HG03095 (cell line): ENCODE measurements around the gene SLC27A4.

Experiments
- ATAC-seq: cut with Tn5 transposase; IDR thresholded peaks from one replicate; pipeline ENCODE4 v1.9.1; 2021; ENCODE audit warnings: moderate library complexity; ENCODE audit not compliant: unreplicated experiment

SLC27A4 gene

GRCh38 chr9:128339761-128340690, at the start of gene SLC27A4:
TSS of gene SLC27A4 (plus strand) at chr9:128340527. CDS start at chr9:128343133, 2,606 bp downstream.
- ATAC-seq = peak; percentile 77

- no peak for ATAC-seq
Observed at GRCh38 chr9:128292009-128292408, 48.3 kb upstream of the SLC27A4 start.

GRCh38 chr9:128293091-128293490, 47.2 kb upstream of the SLC27A4 start:
- ATAC-seq = no peak

GRCh38 chr9:128294142-128294541, 46.2 kb upstream of the SLC27A4 start:
- no peak for ATAC-seq

- ATAC-seq = no peak
Observed at GRCh38 chr9:128296340-128297220, 43.7 kb upstream of the SLC27A4 start.

- no peak for ATAC-seq
Observed at GRCh38 chr9:128297221-128297773, 43.0 kb upstream of the SLC27A4 start.

GRCh38 chr9:128298535-128299482, 41.5 kb upstream of the SLC27A4 start:
- ATAC-seq = no peak

GRCh38 chr9:128304136-128304970, 36.0 kb upstream of the SLC27A4 start:
- ATAC-seq = no peak

- ATAC-seq = no peak
Observed at GRCh38 chr9:128304971-128305288, 35.4 kb upstream of the SLC27A4 start.

GRCh38 chr9:128309551-128309950, 30.8 kb upstream of the SLC27A4 start:
- ATAC-seq = no peak

- ATAC-seq = no peak
Observed at GRCh38 chr9:128310461-128310860, 29.9 kb upstream of the SLC27A4 start.

- ATAC-seq = no peak
Observed at GRCh38 chr9:128314697-128315096, 25.6 kb upstream of the SLC27A4 start.

GRCh38 chr9:128316421-128316820, 23.9 kb upstream of the SLC27A4 start:
- ATAC-seq = no peak

- ATAC-seq = no peak
Observed at GRCh38 chr9:128317629-128318028, 22.7 kb upstream of the SLC27A4 start.

- ATAC-seq = no peak
Observed at GRCh38 chr9:128321343-128321742, 19.0 kb upstream of the SLC27A4 start.

- no peak for ATAC-seq
Observed at GRCh38 chr9:128321879-128322403, 18.4 kb upstream of the SLC27A4 start.

- ATAC-seq = peak; percentile 75
Observed at GRCh38 chr9:128322404-128323211, 17.7 kb upstream of the SLC27A4 start, which contains the start of the genes COQ4 and TRUB2. TSS of gene COQ4 (plus strand) at chr9:128322839. CDS start at chr9:128322859, 20 bp downstream. TSS of gene TRUB2 (minus strand) at chr9:128322447. CDS start at chr9:128322408, 39 bp downstream.

GRCh38 chr9:128323212-128323730, 17.1 kb upstream of the SLC27A4 start:
- no peak for ATAC-seq
